ENCODE results near the gene NTSR2.
A peak's percentile ranks its signal among the peaks of the same experiment; 100 is the strongest.

The NTSR2 gene

GRCh38 chr2:11656252-11656651 lies 13.7 kb downstream of the NTSR2 start:
- DNase-seq = no peak

DNA sequence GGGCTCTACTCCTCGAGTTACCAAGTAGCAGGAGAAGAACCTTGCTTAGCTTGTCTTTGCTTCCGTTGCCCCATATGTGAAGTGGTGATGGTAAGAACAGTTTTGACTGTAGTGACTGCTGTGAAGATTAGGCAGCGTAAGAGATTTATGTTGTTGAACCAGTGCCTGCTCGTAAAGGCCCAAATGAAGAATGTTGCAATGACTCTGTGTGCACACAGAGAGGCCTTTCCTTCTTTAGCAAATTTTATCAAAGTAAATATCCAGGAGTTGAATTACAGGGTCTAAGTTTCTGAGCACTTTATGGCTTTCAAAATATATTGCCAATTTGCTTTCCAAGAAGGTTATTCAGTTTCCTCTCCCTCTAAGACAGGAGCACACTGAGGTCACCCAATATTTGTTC lies 14.5 kb downstream of the NTSR2 start:
- DNase-seq = no peak

GRCh38 chr2:11652553-11652952 lies 17.4 kb downstream of the NTSR2 start:
- DNase-seq = no peak

GRCh38 chr2:11651856-11652548 lies 18.0 kb downstream of the NTSR2 start:
- DNase-seq = no peak

DNA sequence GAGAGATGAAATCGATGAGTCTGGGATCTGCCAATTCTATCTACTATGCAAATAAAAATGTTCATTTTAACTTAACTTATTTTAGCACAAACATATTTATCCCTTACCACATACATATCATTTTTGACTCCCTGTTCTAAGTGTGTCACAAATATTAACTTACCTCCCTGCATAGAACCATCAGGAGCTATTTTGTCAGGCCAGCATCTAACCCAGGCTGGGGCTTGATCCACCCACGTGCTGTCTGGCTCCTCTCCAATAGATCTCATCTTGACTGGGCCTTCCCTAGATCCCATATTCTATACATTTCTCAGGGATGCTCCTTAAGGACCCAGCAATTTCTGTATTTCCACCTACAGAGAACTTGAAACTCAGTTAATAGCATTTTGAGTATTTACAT lies 20.9 kb downstream of the NTSR2 start:
- DNase-seq = no peak

- peak; percentile 81 for DNase-seq
Measured at GRCh38 chr2:11647834-11648600, 22.0 kb downstream of the NTSR2 start.

DNA sequence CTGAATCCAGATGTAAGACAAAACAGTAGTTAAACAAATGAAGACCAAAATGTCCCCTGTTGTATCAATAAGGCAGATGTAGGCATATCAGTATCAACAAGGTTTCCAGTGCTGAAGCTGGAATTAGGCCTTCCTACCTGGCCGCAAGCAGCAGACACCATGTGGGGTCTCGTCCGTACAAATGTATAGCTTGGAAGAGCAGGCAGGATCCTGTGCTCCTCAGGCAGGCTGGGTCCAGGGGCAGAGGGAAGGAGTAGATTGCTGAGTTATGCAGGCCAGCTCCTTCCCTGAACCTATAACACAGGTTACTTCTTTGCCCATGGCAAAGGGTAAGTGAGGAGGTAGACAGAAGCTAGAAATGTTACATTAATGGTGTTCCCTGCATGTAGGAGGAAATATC lies 23.5 kb downstream of the NTSR2 start:
- DNase-seq = no peak

GRCh38 chr2:11644293-11644692 lies 25.7 kb downstream of the NTSR2 start:
- no peak for DNase-seq

- DNase-seq = no peak
Measured at GRCh38 chr2:11642972-11643371, 27.0 kb downstream of the NTSR2 start.

DNA sequence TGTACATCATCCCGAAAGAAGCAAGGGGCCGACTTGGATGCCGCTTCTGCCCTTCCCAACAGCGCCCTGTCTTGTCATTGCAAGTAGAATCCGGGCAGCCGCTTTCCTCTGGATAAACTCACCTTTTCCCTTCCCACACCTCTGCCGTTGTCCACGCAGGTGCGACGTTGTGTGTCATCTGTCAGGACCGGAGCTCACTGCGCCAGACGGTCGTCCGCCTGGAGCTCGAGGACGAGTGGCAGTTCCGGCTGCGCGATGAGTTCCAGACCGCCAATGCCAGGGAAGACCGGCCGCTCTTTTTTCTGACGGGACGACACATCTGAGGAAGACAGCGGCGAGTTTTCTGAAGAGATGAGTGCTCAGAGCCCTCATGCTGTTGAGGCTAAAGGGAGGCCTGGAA lies 29.9 kb downstream of the NTSR2 start:
- no peak for DNase-seq

DNA sequence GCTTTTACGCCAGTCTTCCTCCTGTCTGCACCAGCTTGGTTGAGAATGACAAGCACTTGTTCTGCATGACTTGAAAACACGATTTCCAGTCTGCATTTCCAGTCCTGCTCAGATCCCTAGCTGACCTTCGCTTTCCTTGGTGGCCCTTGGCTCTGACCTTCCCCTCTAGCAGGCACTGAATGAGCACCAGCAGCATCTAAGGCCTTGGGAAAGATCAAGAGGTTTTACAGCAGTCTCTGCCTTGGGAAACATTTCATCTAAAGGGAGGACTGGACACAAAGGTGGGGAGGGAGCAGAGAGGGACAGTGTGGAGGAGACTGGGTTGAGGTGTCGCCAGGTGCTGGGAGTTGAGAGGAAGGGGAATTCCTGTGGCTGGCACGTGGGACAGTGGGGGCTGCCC lies 30.5 kb downstream of the NTSR2 start:
- no peak for DNase-seq

DNA sequence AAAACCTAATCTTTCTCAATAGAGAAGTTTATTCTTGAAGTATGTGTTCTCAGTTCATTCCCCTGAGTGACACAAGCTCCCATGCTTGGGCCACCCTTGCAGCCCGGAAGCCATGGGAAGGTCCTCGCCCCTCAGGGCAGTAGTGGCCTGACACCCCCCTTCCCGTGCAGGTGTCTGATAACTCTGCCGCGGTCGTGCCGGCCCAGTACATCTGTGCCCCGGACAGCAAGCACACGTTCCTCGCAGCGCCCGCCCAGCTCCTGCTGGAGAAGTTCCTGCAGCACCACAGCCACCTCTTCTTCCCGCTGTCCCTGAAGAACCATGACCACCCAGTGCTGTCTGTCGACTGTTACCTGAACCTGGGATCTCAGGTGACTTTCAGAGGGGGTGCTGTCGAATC lies 32.4 kb downstream of the NTSR2 start:
- no peak for DNase-seq

- DNase-seq = no peak
Measured at GRCh38 chr2:11636593-11637295, 33.3 kb downstream of the NTSR2 start.

GRCh38 chr2:11635141-11635540 lies 34.9 kb downstream of the NTSR2 start:
- no peak for DNase-seq

GRCh38 chr2:11634584-11634983 lies 35.4 kb downstream of the NTSR2 start:
- DNase-seq = no peak

GRCh38 chr2:11633923-11634478 lies 36.0 kb downstream of the NTSR2 start:
- no peak for DNase-seq

GRCh38 chr2:11631462-11631861 lies 38.5 kb downstream of the NTSR2 start:
- no peak for DNase-seq

- no peak for DNase-seq
Measured at GRCh38 chr2:11630855-11631254, 39.1 kb downstream of the NTSR2 start.

DNA sequence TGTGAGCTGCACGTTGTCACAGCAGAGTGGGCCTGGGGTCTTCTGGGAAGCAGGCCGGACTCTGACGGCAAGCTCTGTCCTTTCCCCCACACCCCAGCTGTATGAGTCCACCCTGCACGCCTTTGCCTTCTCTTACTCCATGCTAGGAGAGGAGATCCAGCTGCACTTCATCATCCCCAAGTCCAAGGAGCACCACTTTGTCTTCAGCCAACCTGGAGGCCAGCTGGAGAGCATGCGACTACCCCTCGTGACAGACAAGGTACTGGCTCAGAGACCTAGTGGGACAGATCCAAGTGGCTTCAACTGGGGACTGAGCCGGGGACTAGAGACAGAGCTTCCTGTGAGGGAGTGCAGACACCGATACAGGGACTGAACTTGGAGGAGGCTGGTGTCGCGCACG lies 40.1 kb downstream of the NTSR2 start:
- no peak for DNase-seq

DNA sequence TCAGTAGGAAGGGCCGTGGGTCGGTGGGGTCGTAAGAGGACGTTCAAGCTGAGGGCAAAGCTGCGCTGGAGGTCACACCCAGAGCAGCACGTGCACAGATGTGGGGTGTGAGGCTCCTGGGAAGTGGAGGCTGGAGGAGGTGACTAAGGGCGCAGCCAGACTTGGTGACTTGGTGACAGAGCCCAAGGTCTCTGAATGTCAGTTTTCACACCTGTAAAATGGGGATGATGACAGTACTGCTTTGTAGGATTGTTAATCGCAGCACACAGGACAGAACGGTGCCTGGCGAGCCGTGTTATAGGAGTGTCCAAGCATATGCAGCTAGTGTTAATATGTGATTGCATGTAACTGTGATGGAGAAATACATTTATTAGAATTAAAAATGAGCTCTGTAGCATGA lies 40.8 kb downstream of the NTSR2 start:
- no peak for DNase-seq

- no peak for DNase-seq
Measured at GRCh38 chr2:11628675-11629074, 41.3 kb downstream of the NTSR2 start.

- no peak for DNase-seq
Measured at GRCh38 chr2:11625671-11626070, 44.3 kb downstream of the NTSR2 start.

GRCh38 chr2:11624893-11625292 lies 45.1 kb downstream of the NTSR2 start:
- no peak for DNase-seq

GRCh38 chr2:11622611-11623010 lies 47.4 kb downstream of the NTSR2 start:
- DNase-seq = peak; percentile 12
